Effector CD8-positive, alpha-beta T cell (primary cell): ENCODE results near the gene MCCC1.
"Not testable (repeated sequence)": the region's sequence is repeated elsewhere in the genome, so short reads cannot be mapped to it uniquely, and the experiment has no call there.

Experiments
- DNase-seq: peaks from one replicate; lab custom pipeline; 2025; lab: John Stamatoyannopoulos, UW

MCCC1 gene

DNA sequence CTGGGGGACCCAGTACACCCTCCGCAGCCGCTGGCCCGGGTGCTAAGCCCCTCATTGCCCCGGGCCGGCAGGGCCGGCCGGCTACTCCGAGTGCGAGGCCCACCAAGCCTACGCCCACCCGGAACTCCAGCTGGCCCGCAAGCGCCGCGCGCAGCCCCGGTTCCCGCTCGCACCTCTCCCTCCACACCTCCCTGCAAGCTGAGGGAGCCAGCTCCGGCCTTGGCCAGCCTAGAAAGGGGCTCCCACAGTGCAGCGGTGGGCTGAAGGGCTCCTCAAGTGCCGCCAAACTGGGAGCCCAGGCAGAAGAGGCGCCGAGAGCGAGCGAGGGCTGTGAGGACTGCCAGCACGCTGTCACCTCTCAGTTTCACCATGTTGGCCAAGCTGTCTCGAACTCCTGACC lies 4.7 kb upstream of the MCCC1 start:
- DNase-seq = not testable (repeated sequence)

DNA sequence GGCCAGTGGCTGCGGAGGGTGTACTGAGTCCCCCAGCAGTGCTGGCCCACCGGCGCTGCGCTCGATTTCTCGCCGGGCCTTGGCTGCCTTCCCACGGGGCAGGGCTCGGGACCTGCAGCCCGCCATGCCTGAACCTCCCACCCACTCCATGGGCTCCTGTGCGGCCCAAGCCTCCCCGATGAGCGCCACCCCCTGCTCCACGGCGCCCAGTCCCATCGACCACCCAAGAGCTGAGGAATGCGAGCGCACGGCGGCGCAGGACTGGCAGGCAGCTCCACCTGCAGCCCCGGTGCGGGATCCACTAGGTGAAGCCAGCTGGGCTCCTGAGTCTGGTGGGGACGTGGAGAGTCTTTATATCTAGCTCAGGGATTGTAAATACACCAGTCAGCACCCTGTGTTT lies 1.7 kb upstream of the MCCC1 start:
- DNase-seq = not testable (repeated sequence)

DNA sequence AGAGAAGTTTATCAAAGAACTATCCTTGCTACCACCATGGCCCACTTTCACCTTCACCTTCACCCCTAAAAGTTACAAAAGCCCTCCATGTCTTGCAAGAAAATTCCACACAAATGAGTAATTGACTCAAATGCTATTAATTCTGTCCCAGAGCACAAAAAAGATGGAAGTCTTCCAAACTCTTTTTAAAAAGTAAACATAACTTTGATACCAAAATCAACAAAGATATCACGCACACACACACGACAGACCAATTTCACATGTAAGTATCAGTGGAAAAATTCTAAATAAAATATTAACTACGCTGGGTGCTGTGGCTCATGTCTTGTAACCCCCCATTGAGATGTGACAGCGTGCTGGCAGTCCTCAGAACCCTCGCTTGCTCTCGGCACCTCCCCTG lies 1.1 kb upstream of the MCCC1 start:
- no peak for DNase-seq

DNA sequence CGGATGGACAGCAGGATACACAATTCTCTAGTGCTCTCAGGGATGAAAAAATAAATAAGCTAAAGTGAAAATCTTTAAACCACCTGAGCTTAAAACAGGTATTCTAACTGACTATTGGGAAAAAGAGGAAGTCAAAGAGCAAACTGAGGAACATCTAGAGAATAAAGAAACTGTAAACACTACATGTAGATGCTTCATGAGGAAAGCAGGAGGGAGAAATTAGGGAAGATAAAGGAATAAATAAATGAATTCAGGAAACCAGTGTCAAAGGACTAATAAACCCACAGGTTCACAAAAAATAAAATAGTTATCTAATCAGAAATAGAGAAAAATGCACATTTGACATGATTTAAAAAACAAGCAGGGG lies 525 bp upstream of the MCCC1 start:
- DNase-seq = no peak

DNA sequence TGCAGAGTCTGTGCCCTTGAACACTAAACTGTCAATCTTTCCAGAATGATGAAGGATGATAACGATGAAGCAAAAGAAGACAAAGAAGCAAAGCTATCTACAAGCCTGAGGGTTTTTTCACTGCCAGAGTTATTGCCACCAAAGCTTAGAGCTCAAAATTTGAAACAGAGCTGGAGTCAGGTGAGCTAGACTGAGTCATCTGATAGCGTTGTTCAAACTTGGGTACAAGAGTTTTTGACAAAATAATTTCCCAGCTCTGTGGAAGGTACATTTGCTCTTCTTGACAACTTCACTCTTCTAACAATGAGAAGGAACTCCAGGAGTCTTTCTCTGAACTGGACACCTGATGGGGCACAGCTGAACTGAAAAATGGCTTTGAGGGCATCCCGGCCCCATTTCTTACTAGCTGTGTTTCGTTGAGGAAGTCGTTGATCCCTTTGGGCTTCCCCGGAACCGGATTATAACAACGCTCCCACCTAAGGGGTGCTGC lies 715 bp downstream of the MCCC1 start:
- DNase-seq = no peak

DNA sequence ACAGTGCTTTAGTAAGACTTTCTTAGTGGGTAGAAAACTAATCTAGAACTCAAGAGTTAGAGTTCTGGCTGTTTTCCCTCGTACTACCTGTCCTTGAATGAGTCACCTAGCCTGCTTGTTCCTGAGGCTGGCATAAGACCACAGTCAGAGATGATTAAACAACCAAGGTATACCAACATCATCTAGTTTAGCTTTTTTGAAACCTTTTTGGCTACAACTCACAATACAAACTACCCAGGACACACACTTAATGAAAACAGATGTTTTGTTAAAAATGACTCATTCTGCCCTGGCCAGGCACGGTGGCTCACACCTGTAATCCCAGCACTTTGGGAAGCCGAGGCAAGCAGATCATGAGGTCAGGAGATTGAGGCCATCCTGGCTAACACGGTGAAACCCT lies 4.6 kb downstream of the MCCC1 start:
- DNase-seq = no peak

DNA sequence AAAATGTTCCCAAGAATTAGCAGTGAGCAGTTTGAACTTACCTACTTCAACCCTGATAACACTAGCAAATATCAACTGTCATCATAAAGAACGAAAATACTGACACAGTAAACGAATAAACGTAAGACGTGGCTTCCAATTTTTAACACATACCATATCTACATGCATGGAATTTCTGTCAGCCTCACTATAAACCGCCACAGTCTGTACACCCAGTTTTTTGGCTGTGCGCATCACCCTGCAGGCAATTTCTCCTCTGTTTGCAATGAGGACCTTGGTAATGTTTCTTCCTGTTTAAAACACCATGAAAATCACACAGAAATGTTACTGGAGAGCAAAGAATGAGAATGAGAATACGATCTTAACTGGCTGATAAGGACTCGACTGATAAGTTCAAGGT lies 7.0 kb downstream of the MCCC1 start:
- no peak for DNase-seq

DNA sequence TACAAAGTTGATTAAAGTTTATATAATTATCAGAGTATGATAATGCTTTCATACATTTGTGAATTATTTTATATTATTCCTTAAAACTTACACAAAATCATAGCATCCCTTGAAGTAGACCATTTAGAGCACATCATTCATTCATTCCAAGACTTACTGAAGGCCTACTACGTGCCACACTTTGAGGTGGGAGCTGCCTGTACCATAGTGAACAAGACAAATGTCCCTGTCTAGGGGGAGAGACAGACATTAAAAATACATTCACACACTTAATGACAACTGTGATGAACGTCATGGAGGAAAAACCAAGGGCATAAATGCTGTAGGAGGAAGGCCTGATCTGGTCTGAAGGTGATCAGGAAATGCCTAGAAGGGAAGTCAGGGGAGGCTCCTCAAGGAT lies 12.1 kb downstream of the MCCC1 start:
- no peak for DNase-seq

DNA sequence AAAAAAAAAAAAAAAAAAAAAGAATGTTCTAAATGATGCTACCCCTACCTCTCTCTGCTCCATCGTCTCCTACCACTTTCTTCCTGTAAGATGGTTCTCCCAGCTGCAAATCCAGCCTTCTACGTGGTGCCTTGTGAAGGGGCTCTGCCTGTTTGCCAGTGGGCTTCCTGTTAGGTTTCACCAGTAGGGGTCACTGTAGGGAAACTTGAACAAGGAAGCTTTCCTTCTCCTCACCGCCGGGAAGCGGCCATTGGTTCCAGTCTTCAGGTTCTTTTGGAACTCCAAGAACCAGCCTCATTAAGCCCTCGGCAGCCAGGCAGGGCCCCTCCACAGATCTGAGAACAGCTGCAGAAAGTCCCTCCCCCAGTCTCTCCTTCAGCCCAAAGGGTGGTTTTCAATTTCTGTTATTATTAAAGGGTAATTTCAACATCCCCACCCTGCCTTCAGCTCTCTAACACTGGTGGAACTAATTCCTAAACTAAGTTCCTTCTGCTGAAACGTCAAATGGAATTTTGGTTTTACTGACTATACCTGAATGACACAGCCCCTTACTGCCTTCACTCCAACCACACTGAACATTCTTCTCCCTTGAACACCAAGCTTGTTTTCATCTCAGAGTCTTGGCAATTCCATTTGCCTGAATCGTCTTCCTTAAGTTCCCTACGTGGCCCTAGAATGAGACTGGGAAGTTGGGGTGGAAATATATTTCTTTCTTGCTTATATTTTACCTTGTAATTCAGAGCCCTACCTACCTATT lies 13.5 kb downstream of the MCCC1 start:
- DNase-seq = no peak

DNA sequence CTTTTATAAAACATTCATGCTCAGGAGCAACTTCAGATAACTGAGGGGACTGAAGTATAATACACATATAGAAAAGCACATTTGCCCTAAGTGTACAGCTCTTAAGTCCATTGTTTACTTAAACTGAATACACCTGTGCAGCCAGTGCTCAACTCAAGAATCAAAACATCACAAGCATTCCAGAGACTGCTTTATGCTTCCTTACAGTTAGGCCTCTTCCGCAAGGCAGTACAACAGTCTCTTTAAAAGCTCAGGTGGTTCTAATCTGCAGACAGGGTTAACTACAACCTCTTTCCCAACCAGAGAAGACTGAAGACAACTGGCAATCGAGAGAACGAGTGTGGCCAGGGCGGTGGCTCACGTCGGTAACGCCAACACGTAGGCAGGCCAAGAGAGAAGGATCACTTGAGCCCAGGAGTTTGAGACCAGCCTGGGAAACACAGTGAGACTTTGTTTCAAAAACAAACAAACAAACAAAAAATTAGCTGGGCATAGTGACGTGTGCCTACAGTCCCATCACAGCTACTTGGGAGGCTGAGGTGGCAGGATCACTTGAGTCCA lies 16.9 kb downstream of the MCCC1 start:
- DNase-seq = no peak

DNA sequence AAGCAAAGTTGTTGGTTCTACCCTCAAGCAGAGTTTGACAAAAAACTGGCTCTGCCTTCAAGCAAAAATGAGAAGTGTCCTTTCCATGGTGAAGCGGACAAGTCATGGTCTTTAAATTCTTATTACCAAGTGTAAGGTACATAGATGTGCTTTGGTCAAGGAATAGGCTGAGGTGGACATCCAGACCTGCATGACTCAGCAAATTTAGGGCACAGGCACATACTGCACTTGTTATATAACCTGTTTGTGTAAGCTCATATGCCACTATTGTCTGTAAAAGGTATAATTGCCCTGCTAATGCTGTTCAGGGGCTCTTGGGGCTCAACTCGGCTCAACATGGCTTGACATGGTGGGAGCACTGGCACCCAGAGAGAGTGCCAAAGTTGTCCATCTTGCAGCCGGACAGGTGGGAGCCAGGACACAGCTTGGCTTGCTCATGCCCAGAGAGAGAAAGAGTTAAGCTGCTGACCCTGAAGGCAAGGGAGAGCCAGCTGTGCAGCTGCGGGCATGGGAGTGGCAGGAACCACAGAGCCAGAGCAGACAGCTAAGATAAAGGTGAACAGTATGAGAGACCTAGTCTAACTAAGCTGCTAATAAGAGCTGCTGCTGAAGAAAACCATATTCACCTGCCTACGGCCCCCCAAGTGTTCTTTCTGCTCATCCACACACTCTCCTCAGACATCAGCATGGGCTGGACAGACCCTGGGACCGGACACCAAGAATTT lies 17.7 kb downstream of the MCCC1 start:
- DNase-seq = no peak

DNA sequence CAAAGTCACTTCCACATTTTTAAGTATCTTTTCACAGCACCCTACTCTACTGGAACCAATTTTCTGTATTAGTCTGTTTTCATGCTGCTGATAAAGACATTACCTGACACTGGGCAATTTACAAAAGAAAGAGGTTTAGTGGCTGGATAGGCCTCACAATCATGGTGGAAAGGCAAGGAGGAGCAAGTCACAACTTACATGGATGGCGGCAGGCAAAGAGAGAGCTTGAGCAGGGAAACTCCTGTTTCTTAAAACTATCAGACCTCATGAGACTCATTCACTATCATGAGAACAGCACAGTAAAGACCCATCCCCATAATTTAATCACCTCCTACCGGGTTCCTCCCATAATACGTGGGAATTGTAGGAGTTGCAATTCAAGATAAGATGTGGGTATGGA lies 18.7 kb downstream of the MCCC1 start:
- DNase-seq = no peak

DNA sequence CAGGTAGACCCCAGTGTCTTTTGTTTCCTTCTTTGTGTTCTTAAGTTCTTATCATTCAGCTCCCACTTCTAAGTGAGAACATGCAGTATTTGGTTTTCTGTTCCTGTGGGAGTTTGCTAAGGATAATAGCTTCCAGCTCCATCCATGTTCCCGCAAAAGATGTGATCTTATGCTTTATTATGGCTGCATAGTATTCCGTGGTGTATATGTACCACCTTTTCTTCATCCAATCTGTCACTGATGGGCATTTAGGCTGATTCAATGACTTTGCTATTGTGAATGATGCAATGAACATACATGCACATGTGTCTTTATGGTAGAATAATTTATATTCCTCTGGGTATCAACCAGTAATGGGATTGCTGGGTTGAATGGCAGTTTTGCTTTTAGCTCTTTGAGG lies 24.4 kb downstream of the MCCC1 start:
- DNase-seq = no peak

DNA sequence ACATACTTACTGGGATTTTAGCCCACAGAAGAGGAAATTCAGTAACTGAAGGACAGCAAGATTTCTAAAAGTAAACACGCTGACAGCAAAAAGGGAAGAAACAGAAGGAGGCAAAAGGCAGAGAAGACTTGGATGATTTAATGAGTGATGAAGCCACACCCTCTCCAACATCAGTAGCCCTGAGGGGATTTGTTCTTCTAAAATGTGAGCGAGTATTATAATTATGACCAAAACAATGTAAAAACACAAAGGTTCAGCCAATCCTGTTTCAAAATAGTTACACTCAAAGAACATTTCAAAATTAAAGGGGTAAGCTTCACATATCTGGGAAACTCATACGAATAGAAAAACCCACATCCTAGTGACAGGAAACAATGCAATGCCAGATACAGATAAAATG lies 25.0 kb downstream of the MCCC1 start:
- no peak for DNase-seq

DNA sequence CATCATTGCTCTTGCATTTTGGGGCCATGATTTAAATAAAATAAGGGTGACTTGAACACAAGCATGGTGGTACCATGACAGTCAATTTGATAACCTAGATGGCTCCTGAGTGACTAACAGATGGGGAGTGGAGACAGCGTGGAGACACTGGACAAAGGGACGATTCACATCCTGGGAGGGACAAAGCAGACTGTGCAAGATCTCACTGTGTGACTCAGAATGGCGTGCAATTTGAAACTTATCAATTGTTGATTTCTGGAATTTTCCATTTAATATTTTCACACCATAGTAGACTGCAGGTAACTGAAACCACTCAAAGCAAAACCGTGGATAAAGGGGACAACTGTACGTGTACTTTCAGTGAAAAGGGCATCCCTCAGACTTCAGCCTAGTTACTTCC lies 25.5 kb downstream of the MCCC1 start:
- DNase-seq = no peak

DNA sequence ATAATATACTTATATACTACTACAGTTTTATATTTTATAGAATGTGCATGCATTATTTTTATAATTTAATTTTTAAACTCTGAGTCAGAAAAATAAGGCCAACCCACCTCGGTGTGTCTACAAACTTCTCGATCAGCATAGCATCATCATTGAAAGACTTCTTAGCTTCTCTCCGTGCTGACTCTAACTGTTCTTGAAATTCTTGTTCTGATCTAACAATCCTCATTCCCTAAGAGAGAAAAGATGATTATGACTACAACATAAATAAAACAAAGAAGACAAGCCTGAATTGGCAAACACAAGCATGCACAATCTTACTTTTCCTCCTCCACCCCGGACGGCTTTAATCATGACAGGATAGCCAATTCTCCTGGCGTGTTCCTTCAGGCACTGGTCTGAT lies 28.4 kb downstream of the MCCC1 start:
- no peak for DNase-seq

DNA sequence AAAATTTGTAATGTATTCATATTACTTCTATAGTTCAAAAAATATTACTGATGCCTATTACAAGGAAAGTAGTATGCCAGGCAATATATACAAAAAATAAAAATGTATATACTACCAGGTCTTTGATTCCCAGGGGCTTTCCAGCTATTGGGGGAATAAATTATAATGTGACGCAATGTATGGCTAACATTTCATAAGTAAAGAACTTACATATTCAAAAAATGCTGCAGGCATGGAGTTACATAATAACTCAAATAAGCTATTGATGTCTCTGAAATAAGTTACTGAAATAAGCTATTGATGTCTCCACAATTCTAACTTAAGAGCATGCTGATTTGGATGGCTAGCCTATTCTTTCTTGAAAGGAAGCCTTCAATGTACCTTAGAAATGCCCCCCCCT lies 30.2 kb downstream of the MCCC1 start:
- no peak for DNase-seq

DNA sequence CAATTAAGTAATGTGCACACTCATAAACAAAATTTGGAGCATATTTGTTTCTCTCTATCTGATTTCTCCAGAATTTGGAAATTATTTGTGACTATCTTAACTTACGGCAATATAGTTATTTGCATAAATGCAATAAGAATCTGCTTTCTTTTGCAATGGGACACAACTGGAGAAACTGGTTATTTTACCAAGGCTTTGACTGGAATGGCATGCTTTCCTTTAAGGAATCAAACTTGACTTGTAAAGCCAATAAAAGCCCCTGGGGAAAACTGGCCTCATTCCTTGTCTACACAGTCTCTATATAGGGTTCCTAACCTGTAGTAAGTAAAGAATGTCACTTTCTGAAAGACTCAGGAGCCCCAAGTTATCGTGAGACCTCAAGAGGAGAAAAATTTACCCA lies 32.4 kb downstream of the MCCC1 start:
- DNase-seq = not testable (repeated sequence)

DNA sequence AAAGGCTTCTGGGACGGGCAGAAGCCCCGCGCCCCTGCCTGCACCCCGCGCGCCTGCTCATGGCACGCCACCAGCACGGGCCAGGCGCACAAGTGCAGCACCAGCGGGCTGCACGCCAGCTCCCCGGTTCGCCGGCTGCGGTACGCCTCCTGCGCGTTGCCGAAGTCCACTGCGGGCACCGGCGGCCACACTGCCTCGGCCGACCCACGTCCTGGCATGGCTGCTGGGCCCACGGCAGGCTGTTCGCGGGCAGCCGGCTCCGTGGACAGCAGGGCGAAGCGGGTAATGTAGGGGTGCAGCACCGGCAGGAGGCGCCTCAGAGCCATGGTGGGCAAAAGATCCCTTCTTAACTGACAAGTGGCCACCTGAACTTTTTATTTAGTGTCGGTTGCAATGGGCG lies 34.8 kb downstream of the MCCC1 start:
- no peak for DNase-seq

DNA sequence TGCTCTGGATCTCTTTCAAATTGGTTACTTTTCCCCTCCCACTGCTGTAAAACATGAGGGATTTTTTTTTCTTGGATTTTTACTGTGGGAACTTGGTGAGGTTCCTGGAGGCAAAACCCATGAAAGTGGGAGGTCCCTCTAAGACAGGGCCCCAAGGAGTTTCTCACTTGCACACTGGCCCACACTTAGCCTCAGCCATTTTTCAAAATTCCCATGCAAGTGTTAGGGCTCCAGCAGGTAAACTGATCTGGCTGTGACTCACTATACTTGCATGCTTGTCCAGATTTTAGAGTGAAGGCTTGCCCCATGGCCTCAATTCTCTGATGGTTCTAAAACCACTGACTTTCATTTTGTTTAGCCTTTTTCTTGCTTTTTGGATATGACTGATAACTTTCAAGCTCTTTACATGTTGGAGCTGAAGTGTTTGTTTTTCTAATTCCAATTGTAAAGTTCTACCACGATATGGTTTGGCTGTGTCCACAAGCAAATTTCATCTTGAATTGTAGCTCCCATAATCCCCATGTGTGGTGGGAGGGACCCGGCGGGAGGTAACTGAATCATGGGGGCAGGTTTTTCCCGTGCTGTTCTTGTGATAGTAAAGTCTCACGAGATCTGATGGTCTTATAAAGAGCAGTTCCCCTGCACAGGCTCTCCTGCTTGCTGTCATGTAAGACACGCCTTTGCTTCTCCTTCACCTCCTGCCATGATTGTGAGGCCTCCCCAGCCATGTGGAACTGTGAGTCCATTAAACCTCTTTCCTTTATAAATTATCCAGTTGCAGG lies 37.7 kb downstream of the MCCC1 start:
- DNase-seq = no peak

DNA sequence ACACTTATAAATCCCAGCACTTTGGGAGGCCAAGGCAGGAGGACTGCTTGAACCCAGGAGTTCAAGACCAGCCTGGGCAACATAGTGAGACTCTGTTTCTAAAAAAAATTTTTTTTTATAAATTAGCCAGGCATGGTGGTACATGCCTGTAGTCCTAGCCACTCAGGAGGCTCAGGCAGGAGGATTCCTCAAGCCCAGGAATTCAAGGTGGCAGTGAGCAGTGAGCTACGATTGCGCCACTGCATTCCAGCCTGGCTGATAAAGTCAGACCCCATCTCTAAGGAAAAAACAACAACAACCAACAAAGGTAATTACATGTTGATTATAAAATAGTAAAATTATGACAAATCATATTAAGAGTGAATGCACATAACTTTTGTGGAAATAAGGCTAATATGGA lies 40.9 kb downstream of the MCCC1 start:
- no peak for DNase-seq

DNA sequence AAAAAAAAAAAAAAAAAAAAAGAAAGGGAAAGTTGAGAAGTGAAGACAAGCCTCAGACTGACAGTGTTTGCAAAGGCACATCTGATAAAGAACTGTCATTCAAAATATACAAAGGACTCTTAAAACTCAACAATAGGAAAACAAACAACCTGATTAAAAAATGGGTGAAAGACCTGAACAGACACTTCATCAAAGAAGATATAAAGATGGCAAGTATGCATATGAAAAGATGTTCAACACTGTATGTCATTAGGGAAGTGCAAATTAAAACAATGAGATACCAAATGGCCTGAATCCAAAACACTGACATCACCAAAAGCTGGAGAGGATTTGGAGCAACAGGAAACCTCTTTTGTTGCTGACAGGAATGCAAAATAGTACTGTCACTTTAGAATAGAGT lies 48.6 kb downstream of the MCCC1 start:
- no peak for DNase-seq

DNA sequence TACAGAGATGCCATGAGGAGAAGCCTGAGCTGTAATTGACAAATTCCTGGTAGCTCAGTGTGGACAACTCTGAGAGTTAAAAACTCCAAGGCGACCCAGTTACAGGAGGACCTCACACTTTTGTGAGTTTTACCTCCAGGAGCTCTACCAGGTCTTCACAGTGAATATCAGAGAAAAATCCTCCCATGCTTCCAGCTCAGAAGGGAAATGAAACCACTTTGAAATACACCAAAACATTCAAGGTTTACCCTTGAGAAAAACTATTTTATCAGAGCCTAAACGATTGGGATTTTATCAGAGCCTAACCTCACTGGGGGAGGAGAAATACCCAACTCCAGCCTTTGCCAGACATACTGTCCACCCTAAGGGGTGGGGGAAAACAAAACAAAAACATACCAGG lies 52.4 kb downstream of the MCCC1 start:
- DNase-seq = no peak
